HepG2 (cell line): Measurements from ENCODE around the gene ALDH3B2. TPM values are rescaled to one million over a fixed set of nuclear protein-coding genes. Genes with fewer than 3 reads are reported as not detected.

ENCODE experiments used
- BRF2 ChIP-seq: sonication (generic); formaldehyde crosslinking; IDR thresholded peaks from 2 replicates; pipeline ENCODE4 v1.8.1; 2022; ENCODE audit warnings: mild to moderate bottlenecking, missing genetic modification reagents
- ETV5 ChIP-seq: IDR thresholded peaks from 2 replicates; pipeline ENCODE4 v1.6.1; 2018; ENCODE audit warnings: missing biosample characterization, missing genetic modification reagents, inconsistent platforms, borderline replicate concordance
- FOXK2 ChIP-seq: fragments of 450-650 bp; IDR thresholded peaks from 2 replicates; pipeline ENCODE4 v1.6.1; 2016
- HNF4A ChIP-seq: sonication (generic); formaldehyde crosslinking; IDR thresholded peaks from 2 replicates; pipeline ENCODE4 v1.4.0; 2020; ENCODE audit warnings: missing genetic modification reagents
- HOXA5 ChIP-seq: sonication (generic); formaldehyde crosslinking; IDR thresholded peaks from 2 replicates; pipeline ENCODE4 v1.4.0; 2020; ENCODE audit warnings: missing genetic modification reagents
- MXI1 ChIP-seq: IDR thresholded peaks from 3 replicates; pipeline ENCODE4 v1.6.1; 2012; ENCODE audit warnings: low read depth, low read length, inconsistent platforms, borderline replicate concordance
- RBAK ChIP-seq: sonication (generic); formaldehyde crosslinking; IDR thresholded peaks from 2 replicates; pipeline ENCODE4 v1.5.1; 2020; ENCODE audit warnings: mild to moderate bottlenecking, missing genetic modification reagents
- SOX13 ChIP-seq, 3 experiments: fragments of 450-650 bp in 1 of 3; sonication (generic) in 1 of 3; formaldehyde crosslinking in 1 of 3; IDR thresholded peaks in 2 of 3; conservative IDR thresholded peaks in 1 of 3; 2 replicates each; pipeline versions ENCODE4 v1.5.0 to v1.6.1; 2016 to 2020; ENCODE audit warnings: antibody characterized with exemption in 1 of 3, mild to moderate bottlenecking in 1 of 3, missing compliant biosample characterization in 1 of 3, missing genetic modification reagents in 1 of 3, moderate library complexity in 1 of 3
- ZBTB7B ChIP-seq: sonication (generic); formaldehyde crosslinking; IDR thresholded peaks from 2 replicates; pipeline ENCODE4 v1.4.0; 2020; ENCODE audit warnings: missing genetic modification reagents
- ZMYM4 ChIP-seq: sonication (generic); formaldehyde crosslinking; IDR thresholded peaks from 2 replicates; pipeline ENCODE4 v1.8.1; 2023; ENCODE audit warnings: mild to moderate bottlenecking, missing genetic modification reagents
- ZNF224 ChIP-seq: sonication (generic); formaldehyde crosslinking; IDR thresholded peaks from 2 replicates; pipeline ENCODE4 v1.5.0; 2020; ENCODE audit warnings: mild to moderate bottlenecking, missing genetic modification reagents
- ZNF230 ChIP-seq: sonication (generic); formaldehyde crosslinking; IDR thresholded peaks from 2 replicates; pipeline ENCODE4 v1.4.0; 2020; ENCODE audit warnings: mild to moderate bottlenecking, missing genetic modification reagents
- ZNF263 ChIP-seq: sonication (generic); formaldehyde crosslinking; IDR thresholded peaks from 2 replicates; pipeline ENCODE4 v1.4.0; 2020; ENCODE audit warnings: missing genetic modification reagents
- ZNF407 ChIP-seq: sonication (generic); formaldehyde crosslinking; IDR thresholded peaks from one replicate; pipeline ENCODE4 v1.5.1; 2020; ENCODE audit warnings: mild to moderate bottlenecking, missing genetic modification reagents; ENCODE audit errors: not compliant biosample characterization
- ZNF816 ChIP-seq: sonication (generic); formaldehyde crosslinking; IDR thresholded peaks from 2 replicates; pipeline ENCODE4 v1.8.0; 2022; ENCODE audit warnings: missing genetic modification reagents, mild to moderate bottlenecking, borderline replicate concordance
- ZSCAN25 ChIP-seq: sonication (generic); formaldehyde crosslinking; IDR thresholded peaks from 2 replicates; pipeline ENCODE4 v1.8.0; 2022; ENCODE audit warnings: mild to moderate bottlenecking, missing genetic modification reagents
- polyA plus RNA-seq, 8 experiments: library from polyadenylated mRNA; depleted of rRNA in 3 of 8; stranded (reverse) in 7 of 8; unstranded in 1 of 8; fragments of >200 nt; fragmentation: Illumina TruSeq in 4 of 8; extraction: Trizol in 4 of 8; gene quantifications; 2 replicates each; pipeline versions ENCODE4 v1.2.1 to v1.2.3, GENCODE V29; 2011 to 2016; ENCODE audit warnings: low read depth in 4 of 8, missing spikeins in 1 of 8, mixed read lengths in 1 of 8; ENCODE audit not compliant: insufficient read depth in 1 of 8
- total RNA-seq, 5 experiments: library from RNA; depleted of rRNA; stranded (reverse); fragments of >200 nt; fragmentation: Illumina TruSeq; extraction: Trizol; gene quantifications; 2 replicates each; pipeline ENCODE4 v1.2.3, GENCODE V29; 2016; ENCODE audit warnings: low read depth in 1 of 5
- TF ChIP-seq, protein P1 (sequence below): sonication (generic); formaldehyde crosslinking; IDR thresholded peaks from 2 replicates; pipeline ENCODE4 v1.5.1; 2020; ENCODE audit warnings: missing genetic modification reagents, mild to moderate bottlenecking, borderline replicate concordance

ALDH3B2 gene
- total and polyA plus RNA-seq, 2 of the 13 experiments (the other 11 are each of a cell fraction or from before 2014, with no cell fraction given): not detected

DNA sequence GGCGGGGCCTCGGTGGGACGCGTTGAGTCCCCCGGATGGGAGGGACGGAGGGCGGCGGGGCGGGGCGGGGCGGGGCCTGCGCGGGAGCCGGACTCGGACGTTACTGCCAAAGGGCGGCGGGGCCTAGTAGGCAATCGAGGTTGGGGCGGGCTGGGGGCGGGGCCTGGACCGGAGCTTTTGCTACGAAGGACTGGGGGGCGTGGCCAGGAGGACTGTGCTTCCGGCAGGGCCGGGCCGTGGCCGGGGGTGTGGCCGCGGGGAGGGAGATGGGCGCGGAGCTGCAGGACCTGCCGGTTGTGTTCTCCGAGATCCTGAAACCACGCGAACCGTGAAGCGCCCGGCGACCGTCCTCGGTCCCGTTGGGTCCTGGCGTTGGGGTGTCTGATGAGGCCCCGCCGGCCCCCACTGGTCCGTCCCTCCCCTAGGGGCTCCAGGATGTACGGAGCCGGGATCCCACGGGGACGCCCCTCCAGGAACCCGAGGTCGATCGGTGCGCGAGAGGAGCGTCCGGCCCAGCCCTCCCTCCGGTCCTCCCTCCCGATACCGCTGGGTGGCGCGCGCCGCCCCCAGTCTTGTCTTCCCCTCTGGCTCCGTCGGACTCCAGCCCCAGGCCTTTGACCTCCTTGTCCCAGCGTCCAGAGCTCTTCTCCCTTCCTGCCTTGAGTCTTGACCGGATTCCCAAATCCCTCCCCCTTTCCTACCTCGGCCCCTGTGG, 44.0 kb downstream of the ALDH3B2 start (continued):
- TF ChIP-seq SOX13 (IDR thresholded peaks at IDR 0.05) (no peak), SOX13 (CRISPR knock-in tag; conservative IDR thresholded peaks at IDR 0.05 in 1 of 2, IDR thresholded peaks at IDR 0.05 in 1 of 2) (peak in 1 of 2 experiments; percentile 50; a peak in 1 of 4 replicates), ZSCAN25 (CRISPR knock-in tag) (peak; percentile 81), HOXA5 (peak; percentile 81; the same call in 1 of the 2 replicates), ZBTB7B (CRISPR knock-in tag) (peak; percentile 82), MXI1 (peak; percentile 77; the same call in 1 of the 3 replicates), ZNF407 (CRISPR knock-in tag) (peak; percentile 22), ZMYM4 (CRISPR knock-in tag) (peak; percentile 51; the same call in 1 of the 2 replicates), ZNF230 (CRISPR knock-in tag) (peak; percentile 27; the same call in 1 of the 2 replicates), ZNF263 (peak; percentile 47; the same call in 1 of the 2 replicates), BRF2 (CRISPR knock-in tag) (no peak), ZNF224 (CRISPR knock-in tag) (no peak), FOXK2 (no peak), HNF4A (CRISPR knock-in tag) (peak; percentile 77), RBAK (CRISPR knock-in tag) (no peak), ETV5 (CRISPR knock-in tag) (peak; percentile 67; the same call in 1 of the 2 replicates), ZNF816 (CRISPR knock-in tag) (peak; percentile 41; the same call in 1 of the 2 replicates)
- TF ChIP-seq, protein P1, sequence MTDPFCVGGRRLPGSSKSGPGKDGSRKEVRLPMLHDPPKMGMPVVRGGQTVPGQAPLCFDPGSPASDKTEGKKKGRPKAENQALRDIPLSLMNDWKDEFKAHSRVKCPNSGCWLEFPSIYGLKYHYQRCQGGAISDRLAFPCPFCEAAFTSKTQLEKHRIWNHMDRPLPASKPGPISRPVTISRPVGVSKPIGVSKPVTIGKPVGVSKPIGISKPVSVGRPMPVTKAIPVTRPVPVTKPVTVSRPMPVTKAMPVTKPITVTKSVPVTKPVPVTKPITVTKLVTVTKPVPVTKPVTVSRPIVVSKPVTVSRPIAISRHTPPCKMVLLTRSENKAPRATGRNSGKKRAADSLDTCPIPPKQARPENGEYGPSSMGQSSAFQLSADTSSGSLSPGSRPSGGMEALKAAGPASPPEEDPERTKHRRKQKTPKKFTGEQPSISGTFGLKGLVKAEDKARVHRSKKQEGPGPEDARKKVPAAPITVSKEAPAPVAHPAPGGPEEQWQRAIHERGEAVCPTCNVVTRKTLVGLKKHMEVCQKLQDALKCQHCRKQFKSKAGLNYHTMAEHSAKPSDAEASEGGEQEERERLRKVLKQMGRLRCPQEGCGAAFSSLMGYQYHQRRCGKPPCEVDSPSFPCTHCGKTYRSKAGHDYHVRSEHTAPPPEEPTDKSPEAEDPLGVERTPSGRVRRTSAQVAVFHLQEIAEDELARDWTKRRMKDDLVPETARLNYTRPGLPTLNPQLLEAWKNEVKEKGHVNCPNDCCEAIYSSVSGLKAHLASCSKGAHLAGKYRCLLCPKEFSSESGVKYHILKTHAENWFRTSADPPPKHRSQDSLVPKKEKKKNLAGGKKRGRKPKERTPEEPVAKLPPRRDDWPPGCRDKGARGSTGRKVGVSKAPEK (CRISPR knock-in tag): peak; percentile 76; the same call in 1 of the 2 replicates
